NCI-H2171 (cell line): ENCODE results near the gene LRRC10.

Experiments
- DNase-seq: peaks from one replicate; lab custom pipeline; 2025; lab: John Stamatoyannopoulos, UW

LRRC10 gene, protein sequence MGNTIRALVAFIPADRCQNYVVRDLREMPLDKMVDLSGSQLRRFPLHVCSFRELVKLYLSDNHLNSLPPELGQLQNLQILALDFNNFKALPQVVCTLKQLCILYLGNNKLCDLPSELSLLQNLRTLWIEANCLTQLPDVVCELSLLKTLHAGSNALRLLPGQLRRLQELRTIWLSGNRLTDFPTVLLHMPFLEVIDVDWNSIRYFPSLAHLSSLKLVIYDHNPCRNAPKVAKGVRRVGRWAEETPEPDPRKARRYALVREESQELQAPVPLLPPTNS

DNA sequence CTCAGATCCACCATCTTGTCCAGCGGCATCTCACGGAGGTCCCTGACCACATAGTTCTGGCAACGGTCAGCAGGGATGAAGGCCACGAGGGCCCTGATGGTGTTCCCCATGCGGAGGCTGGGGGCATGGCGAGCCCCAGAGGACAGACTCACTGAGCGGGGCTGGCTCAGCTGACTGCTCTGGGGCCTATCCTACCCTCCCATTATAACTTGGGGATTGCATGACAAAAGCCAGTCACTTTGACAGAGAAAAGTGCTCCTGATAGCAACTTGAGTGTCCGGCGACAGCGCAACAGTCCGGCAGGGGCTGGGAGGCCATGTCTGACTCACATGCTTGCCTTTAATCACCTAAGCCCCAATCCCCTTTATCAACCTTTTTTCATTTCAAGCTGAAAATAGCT is at the start of gene LRRC10:
LRRC10 (minus strand) TSS at position 179 of the 400 bp plus-strand sequence; CDS start at position 110, 69 bp downstream.
- DNase-seq, result no peak

DNA sequence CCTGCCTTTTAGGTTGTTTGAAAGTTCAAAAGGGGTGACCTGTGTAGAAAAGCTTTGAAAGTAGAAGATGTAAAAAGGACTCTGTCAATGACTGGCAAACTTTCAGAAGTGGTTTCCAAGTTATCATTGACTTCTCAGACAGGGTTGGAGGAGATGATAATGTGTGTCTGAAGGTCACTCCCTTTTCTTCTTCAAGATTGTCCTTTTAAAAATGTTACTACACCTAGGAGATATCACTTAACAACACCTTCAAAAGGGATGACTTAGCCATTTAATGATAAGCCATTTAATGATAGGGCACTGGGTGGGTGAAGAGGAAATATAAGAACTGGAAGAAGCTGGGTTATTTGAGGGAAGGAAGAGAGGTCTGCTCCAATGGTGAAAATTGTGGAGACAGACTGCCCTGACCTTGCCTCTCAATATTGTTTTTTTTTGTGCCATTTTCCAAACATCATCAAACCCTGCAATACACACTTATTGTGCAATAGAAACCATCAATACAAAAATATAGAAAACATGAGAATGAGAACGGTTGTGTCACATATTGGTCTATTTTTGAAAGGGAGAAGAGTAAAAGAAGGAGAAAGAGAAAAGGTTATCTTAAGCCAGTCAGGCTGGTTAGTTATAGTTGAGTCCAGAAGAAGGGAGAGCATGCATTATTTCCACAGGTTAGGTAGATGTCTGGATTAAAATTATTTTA is 49.6 kb upstream of the LRRC10 start:
- no peak for DNase-seq

DNA sequence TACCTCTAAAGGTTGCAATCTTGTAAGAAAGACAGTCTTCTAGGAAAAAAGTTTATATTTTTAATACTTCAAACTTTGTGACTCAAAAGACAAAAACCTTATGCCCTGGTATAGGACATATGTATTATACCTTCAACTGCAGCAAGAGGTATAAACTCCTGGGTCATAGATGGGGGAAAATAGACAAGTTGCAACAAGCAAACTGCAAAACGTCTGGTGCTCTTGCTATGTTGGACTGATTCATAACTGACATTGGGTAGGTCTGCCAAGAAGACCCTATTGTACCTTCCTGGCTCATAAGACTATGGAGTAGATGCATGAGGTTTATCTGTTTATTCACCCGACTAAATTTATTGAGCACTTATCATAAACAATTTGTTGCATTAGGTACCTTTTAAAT is 47.5 kb upstream of the LRRC10 start:
- DNase-seq, result no peak

DNA sequence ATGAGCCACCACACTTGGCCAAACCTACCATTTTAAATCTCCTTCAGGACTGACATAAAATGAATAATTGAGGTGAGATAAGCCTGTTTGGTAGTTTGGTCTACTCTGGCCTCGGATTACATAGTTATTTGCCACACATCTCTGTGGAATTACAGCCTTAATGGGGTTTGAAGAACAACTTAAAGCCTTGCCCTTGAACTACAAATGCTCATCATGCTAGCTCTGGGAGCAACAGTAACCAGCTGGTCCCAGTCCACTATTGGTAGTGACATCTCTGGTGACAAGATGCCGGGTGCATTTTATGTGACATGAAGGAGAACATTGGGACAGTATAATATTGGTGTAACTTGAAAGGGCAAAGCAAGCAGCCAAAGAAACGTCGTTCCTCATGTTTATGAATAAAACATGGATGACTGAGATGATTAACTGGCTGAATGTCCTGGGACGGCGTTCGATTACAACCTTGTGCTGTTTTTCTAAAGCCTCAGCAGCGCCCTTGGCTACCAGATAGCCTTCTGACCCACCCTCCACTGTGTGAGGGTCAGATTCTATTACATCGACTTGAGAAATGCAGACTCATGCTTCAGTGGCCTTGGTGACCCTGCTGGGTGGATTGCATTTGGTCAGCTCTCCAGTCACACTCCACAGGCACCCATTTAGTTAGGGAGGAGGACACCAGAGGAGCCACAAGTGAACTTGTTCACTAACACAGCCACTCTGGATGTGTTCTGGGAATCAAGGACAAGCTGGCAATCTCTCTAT is 46.9 kb upstream of the LRRC10 start:
- DNase-seq, result no peak

DNA sequence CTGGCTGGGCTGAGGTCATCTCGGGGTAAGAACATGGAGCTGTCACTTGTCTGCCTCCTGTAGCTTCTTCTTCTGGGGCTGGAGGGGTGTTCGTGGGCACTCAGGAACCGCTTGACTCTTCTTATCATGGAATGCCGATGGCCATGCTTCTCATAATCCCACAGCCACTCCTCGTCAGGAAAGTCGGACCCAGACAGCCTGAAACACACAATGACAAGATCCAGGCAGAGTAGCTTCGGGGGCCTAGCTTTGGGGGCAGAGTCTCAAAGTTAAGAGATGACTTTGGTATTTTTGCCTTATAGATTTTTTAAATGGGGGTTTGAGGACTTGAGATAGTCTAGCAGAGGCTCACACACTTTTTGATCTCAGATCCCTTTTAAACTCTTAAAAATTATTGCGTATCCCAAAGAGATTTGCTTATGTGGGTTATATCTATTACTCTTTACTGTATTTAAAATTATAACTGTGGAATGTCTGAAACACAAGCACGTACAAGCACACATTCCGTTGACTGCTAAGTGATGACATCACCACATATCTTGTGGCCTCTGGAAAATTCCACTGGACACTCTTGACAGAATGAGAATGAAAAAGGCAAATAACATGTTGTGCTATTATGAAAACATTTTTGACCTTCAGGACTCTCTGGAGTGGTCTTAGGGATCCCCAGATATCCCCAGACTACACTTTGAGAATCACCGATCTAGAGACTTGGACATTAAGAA is 45.1 kb upstream of the LRRC10 start:
- no peak for DNase-seq

DNA sequence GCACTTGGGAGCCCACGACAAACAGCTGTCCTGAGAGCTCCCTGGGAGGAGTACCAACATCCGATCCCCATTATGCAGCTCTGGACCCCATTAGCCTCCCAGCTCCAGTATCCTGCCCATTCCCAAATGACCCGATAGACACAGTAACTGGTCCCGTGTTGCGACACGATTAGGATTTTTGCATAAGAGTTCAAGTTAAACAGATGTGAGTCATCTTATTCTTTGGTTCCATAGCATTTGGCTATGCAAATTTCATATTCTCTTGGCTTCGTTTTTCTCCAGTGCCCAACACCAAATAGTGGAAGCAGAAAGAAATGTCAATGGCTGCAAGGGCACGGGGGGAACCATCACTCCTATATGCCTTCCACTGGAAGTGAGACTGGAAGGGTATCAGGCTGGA is 43.0 kb upstream of the LRRC10 start:
- DNase-seq, result no peak

DNA sequence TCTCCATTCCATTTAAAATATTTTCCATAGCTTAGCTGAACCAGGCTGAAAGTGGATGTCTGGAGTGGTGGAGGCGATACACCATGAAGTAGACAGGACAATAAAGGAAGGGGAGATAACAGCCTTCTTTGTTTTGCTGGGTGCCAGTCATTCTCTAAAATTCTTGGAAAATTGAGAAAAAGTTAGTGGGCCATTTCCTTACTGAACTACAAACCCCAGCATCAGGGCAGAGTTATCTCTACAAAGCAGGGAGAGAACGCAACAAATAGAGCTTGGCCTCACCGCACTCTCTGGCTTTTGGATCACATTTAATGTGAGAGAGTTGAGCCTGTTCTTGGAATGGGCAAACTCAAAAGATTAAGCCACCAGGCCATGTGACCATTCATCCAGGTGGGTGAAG is 41.2 kb upstream of the LRRC10 start:
- DNase-seq, result no peak

DNA sequence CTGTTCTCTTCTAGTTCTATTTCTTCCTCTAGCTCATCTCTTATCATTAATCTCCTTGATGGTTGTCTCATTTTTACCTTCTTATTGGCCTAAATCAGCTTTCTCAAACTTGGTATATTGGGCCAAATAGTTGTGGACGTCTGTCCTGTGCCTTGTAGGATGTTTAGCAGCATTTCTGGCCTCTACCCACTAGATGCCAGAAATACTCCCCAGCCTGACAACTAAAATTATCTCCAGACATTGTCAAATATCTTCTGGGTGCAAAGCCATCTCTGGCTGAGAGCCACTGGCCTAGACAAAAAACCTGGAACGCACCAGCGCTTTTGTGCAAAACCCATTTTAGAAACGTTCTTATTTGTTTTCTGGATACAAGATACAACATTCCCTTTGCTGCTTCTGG is 38.8 kb upstream of the LRRC10 start:
- no peak for DNase-seq

DNA sequence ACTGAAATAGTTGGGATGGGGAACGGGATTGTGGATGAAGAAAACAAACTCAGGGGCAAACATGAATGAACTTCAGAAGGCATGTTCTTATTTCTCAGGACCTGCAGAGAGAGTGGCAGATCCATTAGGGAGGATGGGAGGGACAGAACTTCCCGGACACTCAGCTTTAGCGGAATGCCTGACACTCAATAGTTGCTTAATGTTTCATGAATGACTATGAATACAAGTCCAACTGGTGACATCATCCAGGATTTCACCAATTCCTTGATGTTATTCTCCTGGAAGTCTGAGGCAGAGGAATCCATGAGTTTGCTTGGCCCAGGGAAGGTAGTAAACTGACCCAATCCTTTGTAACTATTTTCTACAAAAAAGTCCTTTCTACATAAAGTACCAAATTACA is 37.8 kb upstream of the LRRC10 start:
- no peak for DNase-seq

DNA sequence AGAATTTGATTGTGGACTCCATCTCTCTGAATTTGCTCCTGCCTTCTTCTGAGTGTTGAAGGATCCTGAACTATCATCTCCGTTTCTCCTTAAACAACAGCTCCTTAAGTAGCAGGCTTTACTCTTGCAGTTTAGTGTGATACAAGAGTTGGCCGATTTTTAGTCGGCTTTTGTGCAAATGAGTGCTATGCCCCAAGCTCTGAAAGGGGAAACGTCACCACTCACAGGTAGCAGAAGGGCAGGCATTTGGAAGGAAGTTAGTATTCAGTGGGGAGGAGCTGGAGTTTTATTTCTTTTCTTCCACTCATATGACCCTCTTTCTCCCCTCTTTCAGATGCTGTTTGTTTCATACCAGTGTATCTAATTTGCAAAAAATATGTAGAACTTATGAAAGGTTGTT is 36.5 kb upstream of the LRRC10 start:
- DNase-seq, result no peak

DNA sequence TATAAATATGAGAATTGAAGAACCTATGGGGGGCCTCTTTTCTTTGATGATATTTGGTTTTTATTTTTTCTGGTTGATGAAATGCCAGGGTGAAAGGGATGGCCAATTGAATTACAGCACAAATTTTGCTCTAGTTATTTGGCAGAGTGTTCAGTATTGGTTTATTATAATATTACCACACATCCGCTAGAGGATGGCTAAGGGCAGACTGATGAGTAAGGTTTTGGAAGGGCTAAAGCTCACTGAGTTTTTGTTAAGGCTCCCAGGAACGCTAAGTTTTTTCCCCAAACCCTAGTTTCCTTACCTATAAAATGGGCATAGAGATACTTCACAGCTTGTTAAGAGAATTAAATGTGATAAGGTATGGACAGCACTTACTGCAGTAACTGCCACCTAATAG is 34.3 kb upstream of the LRRC10 start:
- DNase-seq, result no peak

DNA sequence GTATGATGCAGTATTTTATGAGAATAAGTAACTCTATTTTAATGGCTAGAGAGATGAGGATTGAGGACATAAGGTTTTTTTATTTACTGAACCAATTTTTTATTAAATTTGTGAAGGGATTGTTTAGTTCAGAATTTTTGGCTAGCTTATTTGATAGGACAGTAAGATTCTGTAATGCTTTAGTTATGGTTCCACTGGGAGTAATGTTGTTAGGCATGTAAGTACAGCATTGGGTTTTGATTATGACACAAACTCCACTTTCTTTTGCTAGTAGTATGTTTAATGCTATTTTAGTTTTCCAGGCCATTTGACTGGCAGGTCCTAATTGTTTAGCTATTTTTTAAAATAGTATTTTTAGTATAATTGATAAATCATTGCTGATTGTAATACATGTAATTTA is 33.8 kb upstream of the LRRC10 start:
- no peak for DNase-seq

DNA sequence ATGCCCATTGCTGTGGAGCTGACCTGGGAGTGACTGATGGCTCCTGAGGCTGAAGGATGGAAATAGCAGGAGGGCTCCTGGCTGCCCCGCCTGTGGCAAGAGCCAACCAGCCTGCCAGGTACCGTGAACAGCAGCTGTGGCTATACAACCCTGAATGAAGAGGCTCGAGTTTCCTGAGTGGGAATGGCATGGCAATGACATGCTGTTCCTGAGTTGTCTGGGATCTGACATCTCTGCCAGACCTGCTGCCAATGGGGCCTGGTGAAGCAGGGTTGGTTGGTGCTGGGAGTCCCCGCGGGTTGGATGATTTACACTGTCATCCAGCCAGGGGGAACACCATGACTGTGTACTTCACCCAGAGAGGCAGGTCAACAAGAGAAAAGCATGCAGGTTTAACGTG is 31.8 kb upstream of the LRRC10 start:
- no peak for DNase-seq

DNA sequence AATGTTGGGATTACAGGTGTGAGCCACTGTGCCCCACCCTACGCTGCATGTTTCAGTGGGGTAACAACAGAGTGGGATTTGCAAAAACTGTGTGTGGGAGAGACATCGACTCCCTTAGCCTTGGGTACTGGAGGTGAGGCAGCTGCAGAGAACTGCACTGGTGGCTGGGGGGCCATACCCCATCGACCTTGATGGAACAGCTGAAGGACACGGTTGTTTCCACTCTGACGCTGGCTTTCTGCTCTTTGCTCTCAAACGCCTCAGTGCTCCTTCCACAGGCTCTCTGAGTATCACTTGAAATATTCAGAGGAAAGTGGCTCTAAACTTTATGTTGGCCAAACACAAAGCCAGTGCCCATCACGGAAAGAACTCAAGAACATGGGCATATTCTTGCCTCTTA is 30.8 kb upstream of the LRRC10 start:
- no peak for DNase-seq

DNA sequence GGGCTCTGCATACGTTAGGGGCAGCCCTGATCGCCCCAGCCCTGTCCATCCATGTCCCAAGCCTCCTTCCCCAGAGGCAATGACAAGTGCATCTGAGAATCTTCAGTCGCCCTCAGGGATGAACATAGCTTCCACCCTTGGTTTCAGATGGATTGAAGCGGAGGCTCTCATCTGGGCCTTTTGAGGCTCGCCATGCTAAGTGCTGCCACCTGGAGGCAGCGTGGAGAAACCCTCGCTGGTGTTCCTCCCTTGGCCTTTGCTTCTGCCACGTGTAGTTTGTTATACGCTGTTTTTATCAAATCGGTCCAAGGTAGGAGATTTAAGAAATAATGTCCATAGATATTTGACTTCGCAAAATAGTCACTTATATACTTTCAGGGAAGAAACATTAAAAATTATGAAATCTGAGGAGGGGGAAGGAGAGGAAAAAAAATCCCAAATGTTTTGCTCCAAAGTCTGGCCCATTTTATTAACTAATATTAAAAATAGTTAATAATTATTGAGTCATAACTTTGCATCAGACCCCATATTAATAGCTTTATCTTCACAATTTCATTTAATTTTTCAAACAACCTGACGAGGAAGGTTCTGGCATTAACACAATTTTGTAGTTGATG is 28.8 kb upstream of the LRRC10 start:
- peak; percentile 30 for DNase-seq

DNA sequence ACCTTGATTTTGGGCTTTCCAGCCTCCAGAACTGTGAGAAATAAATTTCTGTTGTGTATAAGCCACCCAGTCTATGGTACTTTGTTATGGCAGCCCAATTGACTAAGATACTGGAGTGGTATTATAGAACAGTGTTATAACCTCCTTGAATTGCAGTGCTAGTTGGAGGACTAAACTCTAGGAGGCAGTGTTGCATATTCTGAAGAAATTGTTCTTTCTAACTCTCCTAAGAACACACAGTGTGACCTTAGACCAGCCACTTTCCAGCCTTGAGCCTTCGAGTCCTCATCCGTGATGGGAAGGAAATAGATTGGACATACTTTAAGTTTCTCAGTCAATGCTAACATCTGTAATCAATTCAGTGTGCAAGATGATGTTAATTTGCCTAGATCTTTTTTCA is 22.4 kb upstream of the LRRC10 start:
- DNase-seq, result no peak

DNA sequence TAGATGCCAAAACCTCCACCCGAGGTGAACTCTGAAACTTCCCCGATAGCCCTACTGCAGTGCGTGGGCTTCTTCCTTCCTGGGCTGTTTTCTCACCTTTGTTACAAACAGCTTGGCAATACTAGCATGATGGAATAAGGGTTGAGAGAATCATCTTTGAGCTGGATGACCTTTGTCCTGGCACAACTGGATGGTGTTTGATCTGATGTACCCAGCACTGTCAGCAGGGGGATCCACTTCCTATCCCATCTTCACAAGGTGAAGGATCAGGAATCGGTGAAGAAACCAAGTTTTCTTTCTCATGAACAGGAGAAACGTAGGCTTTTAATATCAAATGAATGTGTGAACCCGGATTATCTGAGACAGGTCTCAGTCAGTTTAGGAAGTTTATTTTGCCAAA is 19.5 kb upstream of the LRRC10 start:
- no peak for DNase-seq

DNA sequence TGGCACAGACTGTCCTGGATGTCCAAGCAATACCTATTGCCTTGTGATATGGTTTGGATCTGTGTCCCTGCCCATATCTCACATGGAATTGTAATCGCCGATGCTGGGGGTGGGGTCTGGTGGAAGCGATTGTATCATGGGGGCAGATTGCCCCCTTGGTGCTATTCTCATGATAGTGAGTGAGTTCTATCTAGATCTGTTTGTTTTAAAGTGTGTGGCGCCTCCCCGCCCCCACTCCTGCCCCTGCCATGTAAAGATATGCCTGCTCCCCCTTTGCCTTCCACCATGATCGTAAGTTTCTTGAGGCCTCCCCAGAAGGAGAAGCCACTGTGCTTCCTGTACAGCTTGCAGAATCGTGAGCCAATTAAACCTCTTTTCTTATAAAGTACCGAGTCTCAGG is 16.8 kb upstream of the LRRC10 start:
- no peak for DNase-seq

DNA sequence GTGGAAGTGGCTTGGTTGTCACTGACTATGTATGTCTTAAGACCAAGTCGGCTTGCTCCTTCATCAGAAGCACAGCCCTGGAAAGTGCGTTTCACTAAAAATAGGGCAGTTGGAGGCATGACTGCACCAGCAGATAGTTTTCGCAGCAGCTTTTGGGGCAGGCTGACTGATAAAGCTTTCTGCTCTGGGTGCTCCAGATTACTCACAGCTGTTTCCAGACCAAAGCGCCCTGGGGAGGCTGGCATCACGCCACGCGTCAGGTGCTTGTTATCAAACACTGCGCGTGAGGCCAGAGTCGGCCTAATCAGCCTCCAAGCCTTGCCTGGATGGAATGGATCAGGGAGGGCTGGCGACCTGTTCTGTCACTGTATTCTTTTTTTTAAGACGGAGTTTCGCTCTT is 13.3 kb upstream of the LRRC10 start:
- DNase-seq, result peak; percentile 76

DNA sequence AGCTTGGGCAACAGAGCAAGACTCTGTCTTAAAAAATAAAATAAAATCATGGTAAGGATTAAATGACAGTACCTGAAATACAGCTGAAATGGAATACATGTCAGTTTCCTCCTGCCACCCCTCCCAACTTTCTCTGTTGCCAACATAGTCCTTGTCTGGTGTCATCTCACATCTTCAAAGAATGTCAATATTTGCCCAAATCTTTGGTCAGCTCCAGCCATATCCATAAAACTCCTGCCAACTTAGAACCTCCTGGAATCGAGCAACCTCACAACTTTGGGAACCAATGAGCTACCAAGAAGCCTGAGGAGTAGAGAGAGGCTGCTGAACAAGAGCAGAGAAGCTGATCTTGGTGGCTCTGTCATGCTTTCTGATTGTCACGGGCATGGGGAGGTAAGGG is 10.8 kb upstream of the LRRC10 start:
- no peak for DNase-seq

DNA sequence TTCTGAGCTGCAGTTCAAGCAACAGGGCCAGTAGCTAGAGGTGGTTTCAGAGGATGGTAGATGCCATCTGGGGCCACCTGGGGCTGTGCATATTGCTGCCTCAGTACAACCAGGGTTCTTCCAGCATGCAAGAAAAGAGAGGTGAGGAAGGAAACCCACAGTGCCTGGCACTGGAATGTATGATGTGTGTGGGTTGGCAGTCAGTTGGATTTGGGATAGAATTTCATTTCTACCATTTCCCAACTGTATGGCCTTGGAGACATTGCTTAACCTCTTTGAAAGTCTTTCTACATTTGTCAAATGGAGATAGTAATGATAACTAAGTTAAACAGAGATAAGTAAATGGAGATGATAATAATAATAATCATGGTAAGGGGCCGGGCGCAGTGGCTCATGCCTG is 10.2 kb upstream of the LRRC10 start:
- no peak for DNase-seq

DNA sequence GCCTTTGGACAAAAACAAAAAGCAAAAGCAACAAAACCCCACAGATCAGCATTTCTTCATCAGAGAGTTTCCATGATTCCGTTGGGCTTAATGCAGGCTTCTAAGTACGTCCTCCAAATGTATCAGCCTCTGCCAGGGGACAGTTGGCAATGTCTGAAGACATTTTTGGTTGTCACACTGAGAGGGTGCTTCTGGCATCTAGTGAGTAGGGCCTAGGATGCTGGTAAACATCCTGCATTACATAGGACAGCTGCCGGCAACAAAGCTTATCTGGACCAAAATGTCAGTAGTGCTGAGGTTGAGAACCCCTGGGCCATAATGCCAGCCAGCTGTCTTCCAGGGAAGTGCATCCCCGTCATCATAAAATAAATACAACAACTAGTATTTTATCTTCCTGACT is 9.4 kb upstream of the LRRC10 start:
- no peak for DNase-seq
